Glutamatergic neuron (in vitro differentiated cells): ENCODE results near the gene CTDSP2. TPM values are rescaled to one million over a fixed set of nuclear protein-coding genes. Genes with fewer than 3 reads are reported as not detected.
"Not testable (repeated sequence)": the region's sequence is repeated elsewhere in the genome, so short reads cannot be mapped to it uniquely, and the experiment has no call there.

ENCODE experiments used
- DNase-seq: peaks from one replicate; pipeline ENCODE4 v3.0.0; 2022
- H3K27ac Mint-ChIP-seq: one replicate; pipeline ENCODE4 v1.8.0; 2020; ENCODE audit warnings: mild to moderate bottlenecking, mixed read lengths, inconsistent platforms; ENCODE audit not compliant: unreplicated experiment
- H3K27me3 Mint-ChIP-seq: one replicate; pipeline ENCODE4 v1.8.0; 2020; ENCODE audit warnings: mild to moderate bottlenecking, moderate library complexity, mixed read lengths, inconsistent platforms; ENCODE audit not compliant: unreplicated experiment
- H3K36me3 Mint-ChIP-seq: one replicate; pipeline ENCODE4 v1.8.0; 2020; ENCODE audit warnings: mild to moderate bottlenecking, mixed read lengths, inconsistent platforms; ENCODE audit not compliant: unreplicated experiment
- H3K4me1 Mint-ChIP-seq: one replicate; pipeline ENCODE4 v1.8.0; 2020; ENCODE audit warnings: mild to moderate bottlenecking, low read depth, mixed read lengths, inconsistent platforms; ENCODE audit not compliant: unreplicated experiment
- H3K4me3 Mint-ChIP-seq: one replicate; pipeline ENCODE4 v1.8.0; 2020; ENCODE audit warnings: mild to moderate bottlenecking, mixed read lengths, inconsistent platforms; ENCODE audit not compliant: unreplicated experiment
- H3K9me3 Mint-ChIP-seq: one replicate; pipeline ENCODE4 v1.8.0; 2020; ENCODE audit warnings: mild to moderate bottlenecking, moderate library complexity, mixed read lengths, inconsistent platforms; ENCODE audit not compliant: unreplicated experiment
- CTCF ChIP-seq: fragments of 200-600 bp; sonication (generic); IDR thresholded peaks from one replicate; pipeline ENCODE4 v1.5.0; 2021; ENCODE audit not compliant: partially characterized antibody, unreplicated experiment
- total RNA-seq: library from RNA; stranded (reverse); fragmentation: NEBNext Ultra II Directional; extraction: Animal tissue kit (Norgen Biotek cat#: 25700); gene quantifications from one replicate; pipeline ENCODE4 v1.2.1, GENCODE V29; 2021; ENCODE audit not compliant: unreplicated experiment

Gene CTDSP2
- total RNA-seq, 1 donor from 2014 or later = 127 TPM

- DNase-seq = no peak
- Mint-ChIP-seq H3K36me3 (no peaks in the 10 kb centered on the region), H3K27me3 (peaks cover 9% of the 10 kb centered on the region), H3K27ac (peak overlapping the region; percentile 67), H3K9me3 (peaks cover 8% of the 10 kb centered on the region), H3K4me3 (no peak overlapping the region), H3K4me1 (peaks cover 36% of the 10 kb centered on the region)
- no peak for TF ChIP-seq CTCF
These were observed 43.0 kb upstream of the CTDSP2 start for GRCh38 chr12:57889500-57889989.

DNA sequence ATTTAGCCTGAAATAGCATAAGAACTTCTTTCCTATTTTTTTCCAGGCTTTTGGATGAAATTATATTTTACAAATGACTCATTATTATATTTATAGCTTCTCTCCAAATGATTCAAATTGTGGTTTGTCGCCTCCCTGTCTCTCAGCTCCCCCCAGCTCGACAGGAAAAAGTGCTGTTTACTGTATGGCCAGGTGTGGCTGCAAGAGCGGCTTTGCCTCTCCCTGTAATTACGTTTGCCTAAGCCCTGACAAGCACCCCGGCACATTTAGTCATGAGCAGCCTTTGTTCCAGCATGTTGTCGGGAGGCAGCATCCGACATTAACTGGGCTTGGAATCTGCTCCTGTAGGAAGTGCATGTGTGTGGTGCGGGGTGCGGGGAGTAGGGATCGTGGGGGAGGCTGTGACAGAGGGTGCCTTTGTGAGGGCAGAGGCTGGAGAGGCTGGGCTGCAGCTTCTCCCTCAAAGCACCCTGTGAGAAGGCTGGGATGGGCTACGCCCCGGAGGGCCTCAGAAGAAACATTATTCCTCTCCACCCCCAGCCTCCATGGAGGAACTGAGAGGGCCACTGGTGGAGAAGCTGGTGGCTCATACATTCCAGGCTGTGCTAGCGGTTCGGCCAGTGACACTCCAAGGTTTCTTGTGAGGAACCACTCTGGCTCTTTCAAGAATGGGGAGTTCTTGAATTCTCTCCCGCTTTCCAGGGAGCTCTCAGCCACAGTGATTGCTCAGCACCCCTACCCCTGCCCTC, 42.1 kb upstream of the CTDSP2 start:
- H3K27ac Mint-ChIP-seq = peak overlapping the region; percentile 67
- peaks cover 5% of the 10 kb centered on the region for H3K36me3 Mint-ChIP-seq
- peaks cover 26% of the 10 kb centered on the region for H3K4me1 Mint-ChIP-seq
- H3K9me3 Mint-ChIP-seq = peaks cover 6% of the 10 kb centered on the region
- peak overlapping the region; percentile 3 for H3K4me3 Mint-ChIP-seq
- DNase-seq = no peak
- no peak for TF ChIP-seq CTCF
- H3K27me3 Mint-ChIP-seq = peaks cover 6% of the 10 kb centered on the region

- TF ChIP-seq CTCF = no peak
- H3K27me3 Mint-ChIP-seq = peaks cover 7% of the 10 kb centered on the region
- no peak overlapping the region for H3K27ac Mint-ChIP-seq
- no peak for DNase-seq
- H3K36me3 Mint-ChIP-seq = peaks cover 7% of the 10 kb centered on the region
- H3K4me3 Mint-ChIP-seq = no peak overlapping the region
- peaks cover 28% of the 10 kb centered on the region for H3K4me1 Mint-ChIP-seq
- peaks cover 7% of the 10 kb centered on the region for H3K9me3 Mint-ChIP-seq
These were observed 41.3 kb upstream of the CTDSP2 start for GRCh38 chr12:57887631-57888408.

DNA sequence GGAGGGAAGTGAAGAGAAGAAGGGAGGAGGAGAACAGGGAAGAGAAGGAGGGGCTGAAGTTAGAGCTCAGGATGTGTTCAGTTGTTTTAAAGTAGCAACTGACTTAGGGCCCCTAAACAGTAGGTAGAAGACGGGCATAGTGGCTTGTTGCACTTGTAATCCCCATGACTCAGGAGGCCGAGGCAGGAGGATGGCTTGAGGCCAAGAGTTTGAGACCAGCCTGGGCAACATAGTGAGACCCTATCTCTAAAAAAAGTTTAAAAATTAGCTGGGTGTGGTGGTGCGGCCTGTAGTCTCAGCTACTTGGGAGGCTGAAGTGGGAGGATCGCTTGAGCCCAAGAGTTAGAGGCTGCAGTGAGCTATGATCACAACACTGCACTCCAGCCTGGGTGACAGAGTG, 40.4 kb upstream of the CTDSP2 start:
- H3K36me3 Mint-ChIP-seq, H3K9me3 Mint-ChIP-seq, H3K27me3 Mint-ChIP-seq, H3K4me3 Mint-ChIP-seq, DNase-seq: not testable (repeated sequence)
- Mint-ChIP-seq H3K27ac (peak overlapping the region; percentile 40), H3K4me1 (peaks cover 28% of the 10 kb centered on the region)

DNA sequence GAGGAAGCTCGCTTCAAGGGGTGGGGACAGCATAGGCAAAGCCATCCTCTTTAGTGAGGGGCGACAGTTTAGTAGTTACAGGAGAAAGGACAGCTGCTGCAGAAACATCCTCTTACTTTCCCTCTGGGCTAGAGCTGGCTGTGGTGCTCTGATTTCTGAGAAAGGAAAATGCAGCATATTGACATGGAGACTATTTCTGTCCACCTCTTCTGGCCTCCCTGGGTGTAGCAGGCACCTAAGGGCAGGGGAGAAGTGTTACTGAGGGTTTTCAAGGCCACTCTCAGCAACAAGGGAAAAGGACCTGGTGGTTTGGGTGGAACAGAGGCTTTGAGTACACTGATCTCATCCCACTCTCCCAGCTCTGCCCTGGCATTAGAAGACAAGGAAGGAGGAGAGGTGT, 40.0 kb upstream of the CTDSP2 start:
- H3K4me3 Mint-ChIP-seq = no peak overlapping the region
- peaks cover 26% of the 10 kb centered on the region for H3K4me1 Mint-ChIP-seq
- no peak for TF ChIP-seq CTCF
- peaks cover 9% of the 10 kb centered on the region for H3K9me3 Mint-ChIP-seq
- DNase-seq = no peak
- H3K36me3 Mint-ChIP-seq = peaks cover 7% of the 10 kb centered on the region
- peaks cover 6% of the 10 kb centered on the region for H3K27me3 Mint-ChIP-seq
- H3K27ac Mint-ChIP-seq = peak overlapping the region; percentile 40
